Activated T-helper 2 cell treated with anti-CD3 and anti-CD28 coated beads, Interferon-gamma antibody, Interleukin-2, Interleukin-4, amounts not matched to agents 10 μg/mL and 5 μg/mL and 100 μg/mL, durations not matched to agents 14 hours and 24 hours and 36 hours (primary cell): Measurements from ENCODE around the gene RNF224. TPM values are rescaled to one million over a fixed set of nuclear protein-coding genes. Genes with fewer than 3 reads are reported as not detected.

ENCODE experiments used
- DNase-seq: peaks from one replicate; pipeline ENCODE4 v3.0.0; 2021; ENCODE audit warnings: low spot score
- H3K27ac Mint-ChIP-seq: one replicate; pipeline ENCODE4 v1.8.0; 2021; ENCODE audit warnings: mixed read lengths
- H3K27me3 Mint-ChIP-seq: one replicate; pipeline ENCODE4 v1.8.0; 2021; ENCODE audit warnings: low read depth, mixed read lengths
- H3K36me3 Mint-ChIP-seq: one replicate; pipeline ENCODE4 v1.8.0; 2021; ENCODE audit warnings: low read depth, mixed read lengths
- H3K4me1 Mint-ChIP-seq: one replicate; pipeline ENCODE4 v1.8.0; 2021; ENCODE audit warnings: low read depth, mixed read lengths
- H3K4me3 Mint-ChIP-seq: one replicate; pipeline ENCODE4 v1.8.0; 2021; ENCODE audit warnings: low read depth, mild to moderate bottlenecking, moderate library complexity, mixed read lengths
- H3K9me3 Mint-ChIP-seq: one replicate; pipeline ENCODE4 v1.8.0; 2021; ENCODE audit warnings: mixed read lengths
- intact Hi-C: fragments of 100-400 bp; cut with micrococcal nuclease; formaldehyde crosslinking; loops from one replicate; pipeline ENCODE4 v1.15.1; 2023
- total RNA-seq: library from RNA; stranded (reverse); gene quantifications from 2 replicates; pipeline ENCODE4 v1.2.3, GENCODE V29; 2022

The RNF224 gene
- total RNA-seq, 1 donor from 2014 or later, result not detected

DNA sequence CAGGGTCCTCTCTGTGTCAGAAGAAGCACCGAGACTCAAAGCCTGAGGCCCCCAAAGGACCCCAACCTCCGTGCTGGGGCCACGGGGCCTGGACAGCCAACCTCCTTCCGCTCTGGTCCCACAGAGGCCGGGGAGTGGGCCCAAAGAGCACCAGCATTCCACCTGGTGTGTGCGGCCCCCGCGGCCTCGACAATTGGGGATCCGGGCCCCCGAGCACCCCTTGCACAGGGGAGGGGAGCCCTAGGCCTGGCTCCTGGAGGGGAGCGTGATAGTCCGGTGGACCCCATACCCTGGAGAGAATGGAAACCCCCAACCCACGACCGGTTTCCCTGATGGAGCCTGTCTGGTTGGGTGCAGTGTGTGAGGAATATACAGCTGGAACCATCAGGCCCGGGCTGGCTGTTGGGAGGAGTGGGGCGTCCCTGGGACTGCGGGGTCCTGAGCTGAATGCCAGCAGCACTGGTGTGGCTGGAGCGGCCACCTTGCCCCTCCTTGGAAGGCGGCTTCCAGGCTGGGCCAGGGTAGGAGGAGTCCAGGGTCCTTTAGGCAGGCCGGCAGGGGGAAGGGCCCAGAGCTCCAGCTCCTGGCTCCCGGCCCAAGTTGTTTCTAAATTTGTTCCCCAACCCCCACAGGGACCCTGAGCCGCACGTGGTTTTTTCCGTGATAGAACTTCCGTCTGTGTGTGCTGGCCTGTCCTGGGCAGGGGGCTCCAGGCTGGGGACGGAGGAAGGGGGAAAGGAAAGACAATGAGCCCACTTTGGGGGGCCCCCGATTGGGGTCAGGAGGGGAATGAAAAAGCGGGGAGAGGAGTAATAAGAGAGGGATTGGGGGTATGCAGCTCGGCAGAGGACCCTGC, 49.4 kb downstream of the RNF224 start:
- Mint-ChIP-seq H3K27me3 (no peaks in the 10 kb centered on the region), H3K36me3 (peaks cover 9% of the 10 kb centered on the region), H3K27ac (peak overlapping the region; percentile 85), H3K4me1 (peaks cover 5% of the 10 kb centered on the region), H3K9me3 (no peaks in the 10 kb centered on the region), H3K4me3 (peak overlapping the region; percentile 74)
- intact Hi-C loops, result no loop called here
- no peak for DNase-seq

DNA sequence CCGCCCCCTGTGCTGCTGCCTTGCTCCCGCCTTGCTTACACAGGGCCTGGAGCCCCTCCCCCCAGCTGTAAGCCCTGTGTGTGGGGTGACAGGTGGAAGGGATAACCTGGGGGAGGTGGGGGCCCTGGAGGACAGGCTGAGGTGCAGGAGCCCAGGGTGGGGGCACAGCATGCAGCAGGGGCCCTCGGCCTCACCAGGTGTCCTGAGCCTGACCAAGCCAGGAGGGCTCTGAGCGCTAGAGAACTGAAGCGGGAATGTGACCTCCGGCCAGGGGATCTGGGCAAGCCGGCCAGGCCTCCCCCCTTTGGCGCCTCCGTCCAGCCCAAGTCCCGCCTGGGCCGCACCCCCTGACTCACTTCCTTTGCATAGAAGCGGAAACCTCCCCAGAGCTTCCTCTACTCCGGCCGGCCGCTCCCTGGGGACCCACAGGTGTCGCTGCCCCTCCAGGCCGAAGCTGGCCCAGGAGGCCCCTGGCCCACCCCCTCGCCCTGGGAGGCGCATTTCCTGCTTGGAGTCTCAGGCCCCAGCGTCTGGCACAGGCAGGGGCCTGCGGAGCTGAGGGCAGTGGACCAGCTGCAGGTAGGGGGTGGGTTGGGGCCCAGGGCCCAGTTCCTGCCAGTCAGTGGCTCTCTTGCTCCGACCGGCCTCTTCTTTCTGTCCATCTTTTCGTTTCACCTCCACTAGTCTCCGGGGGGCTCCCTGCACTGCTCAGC, 50.2 kb downstream of the RNF224 start, which contains the start of gene TOR4A:
Gene TOR4A (plus strand): TSS at position 398 of the 713 bp plus-strand sequence. CDS start 964 bp downstream, outside the sequence.
- Mint-ChIP-seq H3K36me3 (peaks cover 10% of the 10 kb centered on the region), H3K27me3 (no peaks in the 10 kb centered on the region), H3K9me3 (no peaks in the 10 kb centered on the region), H3K4me1 (peaks cover 5% of the 10 kb centered on the region), H3K27ac (peak within 1 kb of the TSS; percentile 85), H3K4me3 (peak within 1 kb of the TSS; percentile 89)
- DNase-seq, result peak; percentile 48
- intact Hi-C loops, result no loop called here

DNA sequence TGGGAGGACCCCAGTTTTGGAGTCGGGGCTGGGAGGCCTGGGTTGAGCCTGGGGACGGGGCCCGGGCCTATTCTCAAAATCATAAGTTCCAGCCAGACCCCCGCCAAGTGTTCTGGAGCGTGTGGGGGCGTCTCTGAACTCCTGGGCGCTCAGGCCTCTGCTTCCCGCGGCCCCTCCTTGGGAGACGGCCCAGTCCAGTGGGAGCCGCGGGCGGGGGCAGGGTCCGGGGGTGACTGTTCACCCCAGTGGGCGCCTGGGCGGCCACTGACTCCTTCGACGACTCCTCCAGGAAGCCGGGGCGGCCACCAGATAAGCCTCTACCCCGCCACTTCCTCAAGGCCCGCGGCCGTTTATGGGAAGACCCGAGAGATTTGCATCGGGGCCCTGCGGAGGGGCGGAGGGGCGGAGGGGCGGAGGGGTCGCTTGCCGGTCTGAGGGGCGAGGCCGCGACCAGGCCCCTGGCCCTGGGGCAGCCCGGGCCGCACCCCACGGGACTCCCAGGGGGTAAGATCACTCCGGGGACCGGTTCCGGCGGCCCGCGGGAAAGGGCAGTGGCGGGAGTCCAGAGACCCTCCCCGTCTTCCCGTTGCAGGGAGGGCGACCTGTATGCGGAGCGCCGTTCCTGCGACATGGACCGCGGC, 50.9 kb downstream of the RNF224 start:
- intact Hi-C loops, result no loop called here
- no peaks in the 10 kb centered on the region for H3K9me3 Mint-ChIP-seq
- H3K36me3 Mint-ChIP-seq, result peaks cover 12% of the 10 kb centered on the region
- no peaks in the 10 kb centered on the region for H3K27me3 Mint-ChIP-seq
- peak overlapping the region; percentile 68 for H3K27ac Mint-ChIP-seq
- peaks cover 8% of the 10 kb centered on the region for H3K4me1 Mint-ChIP-seq
- peak overlapping the region; percentile 89 for H3K4me3 Mint-ChIP-seq
- no peak for DNase-seq

Other genes starting within 250 kb of the RNF224 start
- not detected in 2 replicates for gene PTGDS, start 250.0 kb upstream of the RNF224 start, total RNA-seq
- gene LCNL1, start 244.5 kb upstream of the RNF224 start, total RNA-seq, result not detected in 2 replicates
- 60.5 and 72.6 TPM in 2 replicates for gene PAXX, start 235.1 kb upstream of the RNF224 start, total RNA-seq
- not detected in 2 replicates for gene CLIC3, start 230.9 kb upstream of the RNF224 start, total RNA-seq
- 27.4 and 31.4 TPM in 2 replicates for gene ABCA2, start 199.3 kb upstream of the RNF224 start, total RNA-seq
- gene FUT7, start 195.4 kb upstream of the RNF224 start, total RNA-seq, result 0.21 TPM in 1 of 2 replicates, not detected in the other
- gene NPDC1, start 181.3 kb upstream of the RNF224 start, total RNA-seq, result 32.7 and 36.0 TPM in 2 replicates
- gene ENTPD2, start 173.4 kb upstream of the RNF224 start, total RNA-seq, result not detected in 2 replicates
- 26.5 and 27.1 TPM in 2 replicates for gene SAPCD2, start 156.9 kb upstream of the RNF224 start, total RNA-seq
- 20.0 and 22.3 TPM in 2 replicates for gene UAP1L1, start 150.0 kb upstream of the RNF224 start, total RNA-seq
- gene MAN1B1, start 140.5 kb upstream of the RNF224 start, total RNA-seq, result 47.5 and 52.2 TPM in 2 replicates
- 318 and 321 TPM in 2 replicates for gene DPP7, start 112.8 kb upstream of the RNF224 start, total RNA-seq
- 0.07 TPM in 1 of 2 replicates, not detected in the other for gene GRIN1, start 88.3 kb upstream of the RNF224 start, total RNA-seq
- gene LRRC26, start 57.5 kb upstream of the RNF224 start, total RNA-seq, result 0.21 and 0.34 TPM in 2 replicates
- not detected in 2 replicates for gene TMEM210, start 55.4 kb upstream of the RNF224 start, total RNA-seq
- gene ANAPC2, start 38.9 kb upstream of the RNF224 start, total RNA-seq, result 52.3 and 58.5 TPM in 2 replicates
- 91.6 and 91.8 TPM in 2 replicates for gene SSNA1, start 38.8 kb upstream of the RNF224 start, total RNA-seq
- gene TPRN, start 26.8 kb upstream of the RNF224 start, total RNA-seq, result 16.4 and 18.2 TPM in 2 replicates
- gene TMEM203, start 21.9 kb upstream of the RNF224 start, total RNA-seq, result 34.9 and 35.0 TPM in 2 replicates
- 38.2 and 40.2 TPM in 2 replicates for gene NDOR1, start 21.8 kb upstream of the RNF224 start, total RNA-seq
- gene RNF208, start 5.3 kb upstream of the RNF224 start, total RNA-seq, result 9.5 and 10.1 TPM in 2 replicates
- gene CYSRT1, start 2.3 kb upstream of the RNF224 start, total RNA-seq, result 0.41 and 0.50 TPM in 2 replicates
- not detected in 2 replicates for gene SLC34A3, start 3.4 kb downstream of the RNF224 start, total RNA-seq
- 357 and 361 TPM in 2 replicates for gene TUBB4B, start 13.8 kb downstream of the RNF224 start, total RNA-seq
- 0.48 TPM in 2 replicates for gene STPG3, start 23.8 kb downstream of the RNF224 start, total RNA-seq
- 71.4 and 72.6 TPM in 2 replicates for gene NELFB, start 27.8 kb downstream of the RNF224 start, total RNA-seq
- 17.2 and 17.5 TPM in 2 replicates for gene TOR4A, start 50.2 kb downstream of the RNF224 start, total RNA-seq
- gene NRARP, start 74.8 kb downstream of the RNF224 start, total RNA-seq, result 9.3 and 11.2 TPM in 2 replicates
- gene EXD3, start 195.7 kb downstream of the RNF224 start, total RNA-seq, result 6.8 and 8.0 TPM in 2 replicates
- gene NOXA1, start 195.9 kb downstream of the RNF224 start, total RNA-seq, result 0.39 and 0.46 TPM in 2 replicates
- gene ENTPD8, start 213.9 kb downstream of the RNF224 start, total RNA-seq, result not detected in 2 replicates
- 56.1 and 57.6 TPM in 2 replicates for gene NSMF, start 231.8 kb downstream of the RNF224 start, total RNA-seq